RWPE2 (cell line): ENCODE data around the gene RRP8.
A peak's percentile ranks its signal among the peaks of the same experiment; 100 is the strongest.

Experiments
- ATAC-seq: fragments of 200-7000 bp; cut with Tn5 transposase; 3 replicates; pipeline ENCODE4 v1.9.1; 2021; ENCODE audit warnings: low read depth
- DNase-seq: peaks from one replicate; pipeline ENCODE4 v3.0.0-alpha.2; 2020; ENCODE audit warnings: low spot score
- H3K27ac ChIP-seq: fragments of 450-650 bp; 2 replicates; pipeline ENCODE4 v1.5.1; 2017; ENCODE audit warnings: mild to moderate bottlenecking; ENCODE audit not compliant: poor library complexity, severe bottlenecking
- H3K27me3 ChIP-seq: fragments of 250-450 bp; sonication (Bioruptor Pico); 2 replicates; pipeline ENCODE4 v1.5.1; 2021; ENCODE audit warnings: mild to moderate bottlenecking, moderate library complexity; ENCODE audit not compliant: insufficient read depth, poor library complexity, severe bottlenecking
- H3K36me3 ChIP-seq: fragments of 250-450 bp; sonication (Bioruptor Pico); 2 replicates; pipeline ENCODE4 v1.5.1; 2020; ENCODE audit warnings: low read depth, mild to moderate bottlenecking, moderate library complexity
- H3K4me1 ChIP-seq: fragments of 250-450 bp; sonication (Bioruptor Pico); 2 replicates; pipeline ENCODE4 v1.5.1; 2021; ENCODE audit warnings: mild to moderate bottlenecking, moderate library complexity; ENCODE audit not compliant: insufficient read depth, poor library complexity, severe bottlenecking
- H3K4me3 ChIP-seq: fragments of 250-450 bp; sonication (Bioruptor Pico); 2 replicates; pipeline ENCODE4 v1.5.1; 2021; ENCODE audit warnings: mild to moderate bottlenecking, moderate library complexity; ENCODE audit not compliant: severe bottlenecking
- H3K9me3 ChIP-seq: fragments of 250-450 bp; sonication (Bioruptor Pico); 2 replicates; pipeline ENCODE4 v1.5.1; 2021; ENCODE audit warnings: mild to moderate bottlenecking, moderate library complexity; ENCODE audit not compliant: severe bottlenecking
- CTCF ChIP-seq: fragments of 450-650 bp; IDR thresholded peaks from one replicate; pipeline ENCODE4 v1.5.1; 2017; ENCODE audit warnings: mild to moderate bottlenecking, moderate library complexity; ENCODE audit not compliant: poor library complexity, severe bottlenecking

The RRP8 gene

DNA sequence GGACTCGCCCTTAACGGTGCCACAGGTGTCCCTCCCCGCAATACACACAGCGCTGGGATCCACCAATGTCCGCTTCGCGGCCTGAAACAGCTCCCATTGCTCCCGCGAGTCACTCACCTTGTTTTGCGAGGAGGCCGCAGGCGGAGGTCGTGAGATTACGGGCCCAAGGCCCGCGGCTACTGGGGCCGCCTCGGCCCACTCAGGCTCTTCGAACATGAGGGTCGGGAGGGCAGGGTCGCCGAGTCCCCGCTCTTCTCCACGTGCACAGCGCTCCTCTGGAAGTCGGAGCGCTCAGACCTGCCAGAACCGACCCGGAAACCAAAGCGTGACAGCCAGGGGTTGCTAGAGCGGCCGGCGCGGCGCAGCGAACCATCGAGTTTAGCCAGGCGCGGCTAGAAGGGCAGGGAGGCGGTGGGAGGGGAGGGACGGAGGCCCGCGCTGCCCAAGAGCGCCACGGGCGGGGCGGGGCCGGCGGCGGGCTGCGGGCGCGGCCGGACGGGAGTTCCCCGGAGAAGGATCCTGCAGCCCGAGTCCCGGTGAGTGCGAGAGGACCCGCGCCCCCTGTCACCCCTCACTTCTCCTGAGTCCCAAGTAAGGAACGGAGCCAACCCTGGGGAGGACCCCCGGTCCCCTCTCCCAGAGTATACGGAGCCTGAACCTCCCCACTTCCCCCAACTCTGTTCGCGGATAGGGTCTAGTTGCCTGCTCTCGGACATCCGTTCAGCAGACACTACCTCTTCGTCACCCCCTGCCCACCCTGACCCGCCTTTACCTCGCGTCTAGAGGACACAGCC is at the start of gene RRP8, which contains the start of gene ILK:
Gene RRP8 (minus strand): TSS at position 330 of the 794 bp plus-strand sequence. CDS start 114 bp downstream, at position 216.
Gene ILK (plus strand): TSS at position 488 of the 794 bp plus-strand sequence. CDS start 498 bp downstream, outside the sequence.
- no peaks in the 10 kb centered on the region for H3K9me3 ChIP-seq
- peak within 1 kb of the TSS; percentile 75 for H3K4me3 ChIP-seq
- DNase-seq (peak; percentile 88), ATAC-seq (peak; percentile 82)
- H3K27ac ChIP-seq: peak within 1 kb of the TSS; percentile 86
- peaks cover 66% of the 10 kb centered on the region for H3K36me3 ChIP-seq
- H3K4me1 ChIP-seq: peaks cover 19% of the 10 kb centered on the region
- no peaks in the 10 kb centered on the region for H3K27me3 ChIP-seq
- TF ChIP-seq CTCF: no peak

- TF ChIP-seq CTCF: no peak
- peaks cover 41% of the 10 kb centered on the region for H3K27me3 ChIP-seq
- ATAC-seq (no peak), DNase-seq (no peak)
- H3K9me3 ChIP-seq: no peaks in the 10 kb centered on the region
- H3K27ac ChIP-seq: no peak overlapping the region
- H3K4me3 ChIP-seq: no peak overlapping the region
- no peaks in the 10 kb centered on the region for H3K36me3 ChIP-seq
- no peaks in the 10 kb centered on the region for H3K4me1 ChIP-seq
Measured at GRCh38 chr11:6653097-6653496, 49.7 kb upstream of the RRP8 start.

DNA sequence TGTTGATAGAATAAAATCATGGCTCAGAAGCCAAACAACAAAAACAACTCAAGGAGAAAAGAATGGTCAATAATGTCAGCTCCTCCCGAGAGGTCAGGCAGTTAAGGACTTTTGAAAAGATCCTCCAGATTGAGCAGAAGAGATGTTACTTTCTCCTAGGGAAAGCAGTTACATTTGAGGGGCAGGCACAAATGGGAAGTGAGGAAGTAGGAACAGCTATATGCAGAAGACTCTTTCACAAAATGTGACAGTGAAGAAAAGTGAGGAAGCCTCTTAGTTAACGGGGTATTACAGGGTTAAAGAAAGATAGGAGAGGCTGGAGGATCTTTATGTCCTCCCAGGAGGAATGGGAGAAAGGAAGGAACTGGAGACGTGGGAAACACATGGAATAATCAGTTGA is 48.8 kb upstream of the RRP8 start:
- DNase-seq (no peak), ATAC-seq (no peak)
- no peaks in the 10 kb centered on the region for H3K9me3 ChIP-seq
- H3K4me3 ChIP-seq: no peak overlapping the region
- H3K4me1 ChIP-seq: no peaks in the 10 kb centered on the region
- H3K36me3 ChIP-seq: no peaks in the 10 kb centered on the region
- no peak overlapping the region for H3K27ac ChIP-seq
- no peak for TF ChIP-seq CTCF
- H3K27me3 ChIP-seq: peaks cover 32% of the 10 kb centered on the region

- Histone ChIP-seq H3K4me1 (no peaks in the 10 kb centered on the region), H3K27me3 (peaks cover 20% of the 10 kb centered on the region), H3K27ac (no peak overlapping the region), H3K36me3 (no peaks in the 10 kb centered on the region), H3K4me3 (no peak overlapping the region), H3K9me3 (no peaks in the 10 kb centered on the region)
- TF ChIP-seq CTCF: no peak
- DNase-seq (no peak), ATAC-seq (no peak)
Measured at GRCh38 chr11:6650980-6651379, 47.6 kb upstream of the RRP8 start.

DNA sequence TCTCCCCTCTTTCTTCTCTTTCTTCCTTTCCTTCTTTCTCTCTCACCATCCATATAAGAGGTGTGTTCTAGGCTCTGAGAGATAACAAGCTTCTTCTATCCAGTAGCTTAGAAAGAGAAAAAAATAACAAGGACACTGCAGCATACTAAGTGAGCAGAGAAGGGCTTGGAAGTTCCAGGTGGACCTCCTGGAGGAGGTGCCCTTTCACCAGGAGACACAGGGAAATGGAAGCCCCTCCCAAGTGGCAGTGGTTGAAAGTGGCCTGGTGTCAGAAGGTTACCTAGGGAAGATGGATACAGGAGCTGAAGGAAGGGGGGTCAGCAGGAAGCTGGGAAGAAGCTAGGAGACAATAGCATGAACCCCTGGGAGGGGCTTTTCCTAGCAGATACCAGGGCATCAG is 46.7 kb upstream of the RRP8 start:
- H3K4me3 ChIP-seq: no peak overlapping the region
- H3K9me3 ChIP-seq: no peaks in the 10 kb centered on the region
- H3K27me3 ChIP-seq: peaks cover 18% of the 10 kb centered on the region
- TF ChIP-seq CTCF: no peak
- H3K4me1 ChIP-seq: no peaks in the 10 kb centered on the region
- no peak overlapping the region for H3K27ac ChIP-seq
- ATAC-seq: no peak
- H3K36me3 ChIP-seq: no peaks in the 10 kb centered on the region
- no peak for DNase-seq
